ENCODE results near the gene MYO3B. TPM values are rescaled to one million over a fixed set of nuclear protein-coding genes. Genes with fewer than 3 reads are reported as not detected.
"Not testable (repeated sequence)": the region's sequence is repeated elsewhere in the genome, so short reads cannot be mapped to it uniquely, and the experiment has no call there.

MYO3B gene
- total RNA-seq, 2 donors from 2014 or later, result 0.09 to 0.74 TPM

GRCh38 chr2:170533156-170533555, 355.2 kb downstream of the MYO3B start:
- no peaks in the 10 kb centered on the region for H3K36me3 ChIP-seq
- 92% methylated on average over 4 of the region's 4 CpGs for WGBS
- no peaks in the 10 kb centered on the region for H3K9me3 ChIP-seq
- intact Hi-C loops (cut with DNase I), result no loop called here
- no peak overlapping the region for H3K4me3 ChIP-seq
- no peak overlapping the region for H3K27ac ChIP-seq
- peaks cover 9% of the 10 kb centered on the region for H3K4me1 ChIP-seq (replicated peaks)
- DNase-seq (ENCODE audit: low spot score), result no peak
- no peaks in the 10 kb centered on the region for H3K27me3 ChIP-seq (replicated peaks; ENCODE audit: insufficient read depth)
- TF ChIP-seq POLR2A (IDR thresholded peaks at IDR 0.05) (no peak), CTCF (IDR thresholded peaks at IDR 0.05) (no peak), POLR2AphosphoS5 (IDR thresholded peaks at IDR 0.05) (no peak)

- intact Hi-C loops (cut with DNase I), result no loop called here
These were observed 357.6 kb downstream of the MYO3B start for GRCh38 chr2:170535552-170535951.

GRCh38 chr2:170544817-170545216, 366.9 kb downstream of the MYO3B start:
- H3K4me1 ChIP-seq (replicated peaks), result no peaks in the 10 kb centered on the region
- TF ChIP-seq POLR2A (IDR thresholded peaks at IDR 0.05) (no peak), POLR2AphosphoS5 (IDR thresholded peaks at IDR 0.05) (no peak), CTCF (IDR thresholded peaks at IDR 0.05) (no peak)
- 96% methylated on average over 3 of the region's 3 CpGs for WGBS
- no peaks in the 10 kb centered on the region for H3K36me3 ChIP-seq
- H3K9me3 ChIP-seq, result no peaks in the 10 kb centered on the region
- H3K27me3 ChIP-seq (replicated peaks; ENCODE audit: insufficient read depth), result no peaks in the 10 kb centered on the region
- DNase-seq (ENCODE audit: low spot score), result no peak
- H3K27ac ChIP-seq, result no peak overlapping the region
- intact Hi-C loops (cut with DNase I), result no loop called here
- no peak overlapping the region for H3K4me3 ChIP-seq

More at GRCh38 chr2:170535552-170535951, 357.6 kb downstream of the MYO3B start:
- no peaks in the 10 kb centered on the region for H3K27me3 ChIP-seq (replicated peaks; ENCODE audit: insufficient read depth)
- no peak overlapping the region for H3K4me3 ChIP-seq
- DNase-seq (ENCODE audit: low spot score), result no peak
- H3K36me3 ChIP-seq, result no peaks in the 10 kb centered on the region
- TF ChIP-seq POLR2AphosphoS5 (IDR thresholded peaks at IDR 0.05) (no peak), POLR2A (IDR thresholded peaks at IDR 0.05) (no peak), CTCF (IDR thresholded peaks at IDR 0.05) (no peak)
- no peak overlapping the region for H3K27ac ChIP-seq
- H3K9me3 ChIP-seq, result no peaks in the 10 kb centered on the region
- WGBS, result 95% methylated on average over 4 of the region's 4 CpGs
- peaks cover 7% of the 10 kb centered on the region for H3K4me1 ChIP-seq (replicated peaks)

GRCh38 chr2:170548304-170548703, 370.4 kb downstream of the MYO3B start:
- Histone ChIP-seq H3K4me3 (no peak overlapping the region), H3K27ac (no peak overlapping the region), H3K9me3 (no peaks in the 10 kb centered on the region), H3K27me3 (replicated peaks; ENCODE audit: insufficient read depth) (no peaks in the 10 kb centered on the region), H3K36me3 (no peaks in the 10 kb centered on the region), H3K4me1 (replicated peaks) (no peaks in the 10 kb centered on the region)
- 88% methylated on average over 2 of the region's 2 CpGs for WGBS
- no peak for TF ChIP-seq POLR2AphosphoS5 (IDR thresholded peaks at IDR 0.05)
- no peak for TF ChIP-seq POLR2A (IDR thresholded peaks at IDR 0.05)
- TF ChIP-seq CTCF (IDR thresholded peaks at IDR 0.05), result no peak
- DNase-seq (ENCODE audit: low spot score), result no peak
- intact Hi-C loops (cut with DNase I), result no loop called here

- no peaks in the 10 kb centered on the region for H3K4me1 ChIP-seq (replicated peaks)
- H3K27me3 ChIP-seq (replicated peaks; ENCODE audit: insufficient read depth), result no peaks in the 10 kb centered on the region
- H3K4me3 ChIP-seq, result no peak overlapping the region
- H3K27ac ChIP-seq, result no peak overlapping the region
- H3K36me3 ChIP-seq, result no peaks in the 10 kb centered on the region
- intact Hi-C loops (cut with DNase I), result no loop called here
- 41% methylated on average over 2 of the region's 2 CpGs for WGBS
- TF ChIP-seq POLR2A (IDR thresholded peaks at IDR 0.05), result no peak
- no peak for TF ChIP-seq POLR2AphosphoS5 (IDR thresholded peaks at IDR 0.05)
- no peak for TF ChIP-seq CTCF (IDR thresholded peaks at IDR 0.05)
- no peaks in the 10 kb centered on the region for H3K9me3 ChIP-seq
- DNase-seq (ENCODE audit: low spot score), result no peak
These were observed 372.6 kb downstream of the MYO3B start for GRCh38 chr2:170550501-170550900.

- H3K4me1 ChIP-seq (replicated peaks); H3K27me3 ChIP-seq (replicated peaks; ENCODE audit: insufficient read depth); DNase-seq (ENCODE audit: low spot score); H3K36me3 ChIP-seq; H3K9me3 ChIP-seq; H3K27ac ChIP-seq; H3K4me3 ChIP-seq; intact Hi-C loops (cut with DNase I): not testable (repeated sequence)
These were observed 374.0 kb downstream of the MYO3B start for GRCh38 chr2:170551899-170552298.

Measured in prostate gland (tissue), 2 donors.